Measurements from ENCODE around the gene ZCCHC24.

ZCCHC24 gene

DNA sequence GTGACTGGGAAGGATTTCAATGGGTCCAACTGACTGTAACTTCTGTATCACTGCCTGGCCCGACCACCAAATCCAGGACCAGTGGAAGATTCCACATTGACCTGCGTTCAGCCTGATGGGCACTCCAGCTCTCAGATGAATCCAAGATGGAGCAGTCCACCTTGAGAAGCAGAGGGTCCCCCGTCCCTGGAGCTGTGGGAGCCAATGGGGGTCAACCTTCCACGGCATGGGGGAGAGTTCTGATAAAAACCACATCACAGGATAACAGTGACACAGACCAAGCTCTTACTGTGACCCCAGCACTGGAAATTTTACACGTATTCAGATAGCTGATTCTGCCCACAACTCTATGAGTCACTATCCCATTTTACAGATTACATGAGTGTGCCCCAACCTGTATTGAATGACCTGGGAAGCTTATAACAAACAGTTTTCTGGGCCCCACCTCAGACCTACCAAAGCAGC is 11.2 kb downstream of the ZCCHC24 start:
- DNase-seq (ENCODE audit: low read depth): peak; percentile 69
- TF ChIP-seq CTCF (conservative IDR thresholded peaks at IDR 0.05; ENCODE audit: control insufficient read depth, insufficient read depth, low read depth, low read length): no peak
- no peak overlapping the region for H3K4me3 ChIP-seq (ENCODE audit: control insufficient read depth, low read depth, low read length)

DNA sequence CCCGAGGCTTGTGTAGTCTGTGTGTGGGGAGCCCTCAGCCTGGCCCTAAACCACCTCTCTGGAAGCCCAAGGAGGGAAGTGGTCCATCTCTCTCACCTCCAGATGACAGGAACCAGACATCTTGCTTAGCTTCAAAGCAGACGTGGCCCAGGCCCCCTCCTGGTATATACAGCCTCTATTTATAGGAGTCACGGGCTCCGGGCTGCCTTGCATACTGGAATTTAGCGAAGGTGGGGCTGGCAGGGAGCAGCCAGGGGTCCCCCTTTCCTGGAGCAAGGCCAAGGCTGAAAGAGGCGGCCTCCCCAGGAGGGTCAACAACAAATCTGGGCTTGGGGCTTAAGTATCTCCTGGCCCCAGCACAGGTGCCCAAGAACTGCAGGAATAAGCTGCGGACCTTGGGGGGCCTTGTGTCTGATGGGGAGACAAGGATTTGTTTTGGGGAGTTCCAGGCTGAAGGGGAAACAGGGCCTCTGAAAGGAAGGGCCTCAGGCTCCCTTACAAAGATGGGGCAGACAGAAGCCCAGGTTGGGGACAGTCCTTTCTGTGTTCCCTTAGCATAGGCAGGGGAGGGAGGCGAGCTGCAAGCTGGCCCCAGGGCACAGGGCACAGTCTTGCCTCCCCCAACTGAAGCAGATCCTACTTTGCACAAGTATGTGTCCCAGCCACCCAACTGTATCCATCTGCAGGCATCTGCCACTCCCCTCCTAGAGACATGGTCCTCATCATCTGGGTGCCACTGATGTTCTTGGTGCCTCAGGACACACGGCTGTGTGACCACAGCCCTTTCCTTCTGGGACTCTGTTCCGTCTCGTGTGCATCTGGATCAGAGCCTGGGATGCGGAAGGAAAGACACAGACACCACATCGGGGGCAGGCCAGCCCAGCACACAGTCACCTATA is 11.9 kb downstream of the ZCCHC24 start:
- no peak for DNase-seq (ENCODE audit: low read depth)
- H3K4me3 ChIP-seq (ENCODE audit: control insufficient read depth, low read depth, low read length): no peak overlapping the region
- no peak for TF ChIP-seq CTCF (conservative IDR thresholded peaks at IDR 0.05; ENCODE audit: control insufficient read depth, insufficient read depth, low read depth, low read length)

DNA sequence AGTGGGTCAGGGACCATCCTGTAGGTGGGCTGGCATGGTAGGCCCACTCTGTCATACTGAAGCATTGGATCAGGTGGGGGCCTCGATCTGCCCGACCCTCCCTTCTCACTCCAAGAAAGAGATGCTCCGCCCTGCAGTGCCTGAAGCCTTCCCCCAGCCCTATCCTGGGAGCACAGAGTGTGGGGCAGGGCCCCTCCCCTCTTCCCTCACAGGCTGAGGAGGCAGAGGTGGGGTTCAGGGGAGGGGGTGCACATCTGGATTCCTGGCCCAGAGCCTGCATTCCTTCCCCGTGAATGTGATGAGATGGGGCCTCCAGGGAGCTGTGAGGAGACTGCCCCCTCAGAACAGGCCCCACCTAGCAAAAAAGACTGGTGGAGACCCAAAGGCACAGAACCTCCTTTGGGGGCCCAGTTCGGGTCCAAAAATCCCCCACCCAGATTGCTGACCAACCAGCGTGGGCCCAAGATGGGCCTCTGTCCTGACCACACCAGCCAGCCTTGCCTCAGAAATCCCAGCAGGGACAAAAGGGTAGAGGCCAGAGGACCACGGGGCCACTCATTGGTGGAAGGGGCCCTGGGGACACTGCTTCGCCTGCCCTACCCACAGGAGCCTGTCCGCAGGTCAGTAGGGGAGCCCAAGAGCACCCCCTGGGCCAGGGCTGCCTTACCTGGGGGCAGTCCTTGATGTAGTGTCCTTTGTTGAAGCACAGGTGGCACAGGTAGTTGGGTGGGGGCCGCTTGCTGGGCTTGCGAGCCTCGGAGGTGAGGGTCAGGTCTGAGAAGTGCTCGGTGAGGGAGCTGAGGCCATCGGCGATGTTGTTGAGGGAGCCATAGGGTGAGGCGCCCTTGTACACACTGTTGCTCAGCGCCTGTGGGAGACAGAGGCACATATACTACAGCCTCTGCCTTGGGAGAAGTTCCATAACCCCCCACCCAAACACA is 13.3 kb downstream of the ZCCHC24 start:
- DNase-seq (ENCODE audit: low read depth): peak; percentile 71

DNA sequence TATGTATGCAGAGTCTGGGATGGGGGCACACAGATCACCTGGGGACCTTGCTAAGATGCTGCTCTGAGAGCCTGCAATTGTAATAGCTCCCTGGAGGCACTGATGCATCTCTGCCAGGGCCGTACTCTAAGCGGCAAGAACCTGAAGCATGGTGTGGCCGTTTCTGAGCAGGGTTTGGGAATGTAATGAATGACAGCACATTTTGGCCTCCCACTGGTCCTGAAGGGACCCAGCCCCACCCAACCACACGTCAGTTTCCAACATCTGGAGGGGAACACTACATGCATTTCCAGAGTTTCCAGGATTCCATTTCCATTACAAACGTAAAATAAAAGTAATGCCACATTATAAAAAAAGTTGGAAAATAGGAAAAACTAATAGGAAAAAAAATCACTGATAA is 14.0 kb downstream of the ZCCHC24 start:
- peak; percentile 54 for DNase-seq (ENCODE audit: low read depth)
- TF ChIP-seq CTCF (conservative IDR thresholded peaks at IDR 0.05; ENCODE audit: control insufficient read depth, insufficient read depth, low read depth, low read length): no peak
- no peak overlapping the region for H3K4me3 ChIP-seq (ENCODE audit: control insufficient read depth, low read depth, low read length)

More for the DNA sequence above, 13.3 kb downstream of the ZCCHC24 start:
- no peak overlapping the region for H3K4me3 ChIP-seq (ENCODE audit: control insufficient read depth, low read depth, low read length)
- TF ChIP-seq CTCF (conservative IDR thresholded peaks at IDR 0.05; ENCODE audit: control insufficient read depth, insufficient read depth, low read depth, low read length): no peak

DNA sequence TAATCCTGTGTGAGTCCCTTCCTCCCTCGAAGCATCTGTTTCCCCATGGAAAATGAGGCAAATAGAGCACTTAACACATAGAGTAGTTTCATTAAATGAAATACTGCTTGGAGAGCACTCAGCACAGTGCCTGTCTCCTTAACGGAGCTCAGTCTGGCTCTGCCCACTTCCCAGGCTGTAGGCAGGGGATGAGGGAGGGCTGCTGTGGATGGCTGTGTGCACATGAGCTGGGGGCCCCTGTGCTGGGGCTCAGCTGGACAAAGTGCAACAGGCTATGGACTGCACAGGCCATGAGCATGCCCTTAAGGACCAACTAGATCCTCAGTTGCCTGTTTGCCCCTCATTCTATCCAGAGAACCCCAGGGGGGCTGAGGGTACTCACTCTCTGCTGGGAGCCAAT is 14.5 kb downstream of the ZCCHC24 start:
- TF ChIP-seq CTCF (conservative IDR thresholded peaks at IDR 0.05; ENCODE audit: control insufficient read depth, insufficient read depth, low read depth, low read length): no peak
- H3K4me3 ChIP-seq (ENCODE audit: control insufficient read depth, low read depth, low read length): no peak overlapping the region
- DNase-seq (ENCODE audit: low read depth): no peak

- no peak for TF ChIP-seq CTCF (conservative IDR thresholded peaks at IDR 0.05; ENCODE audit: control insufficient read depth, insufficient read depth, low read depth, low read length)
- no peak for DNase-seq (ENCODE audit: low read depth)
- no peak overlapping the region for H3K4me3 ChIP-seq (ENCODE audit: control insufficient read depth, low read depth, low read length)
Observed at GRCh38 chr10:79430325-79430905, 15.0 kb downstream of the ZCCHC24 start.
